ENCODE measurements around the gene HNRNPA0. TPM values are rescaled to one million over a fixed set of nuclear protein-coding genes. Genes with fewer than 3 reads are reported as not detected.

Gene HNRNPA0
- total and polyA plus RNA-seq, 2 of the 8 experiments (the other 6 are each of a cell fraction or from before 2014, with no cell fraction given) = 22.0 to 71.3 TPM

- no peak overlapping the region for H4K5ac ChIP-seq (ENCODE audit: insufficient read length, low read depth, low read length)
- no peak overlapping the region for H3K4me3 ChIP-seq (ENCODE audit: extremely low read depth in 1 of 4, insufficient read depth in 2 of 4, low read depth in 3 of 4, low read length in 4 of 4)
- peaks cover 6 to 19% of the 10 kb centered on the region in 2 experiments; a peak in 3 of 4 replicates for H3K79me2 ChIP-seq (ENCODE audit: control insufficient read depth in 1 of 2, insufficient read depth in 2 of 2, low read length in 2 of 2)
- ChIA-PET CTCF (ENCODE audit: partially characterized antibody) (interaction anchor here (0.6 to 6.2 kb wide), 8 partner anchors 14 to 125 kb away, joined by 3 to 82 read pairs (median 12); no protein-coding TSS in a partner anchor), POLR2A (ENCODE audit: partially characterized antibody) (interaction anchor here (3.2 kb wide), 1 partner anchor 17 kb away, joined by 43 read pairs; the partner anchor contains the start of gene HNRNPA0)
- no peak overlapping the region for H4K91ac ChIP-seq (replicated peaks; ENCODE audit: insufficient read length, low read length)
- no peak overlapping the region for H3K23ac ChIP-seq (ENCODE audit: insufficient read length)
- no peak overlapping the region for H3K18ac ChIP-seq (ENCODE audit: extremely low read depth, low read length)
- no peak overlapping the region for H2BK5ac ChIP-seq (ENCODE audit: low read depth, low read length)
- H2AK5ac ChIP-seq (ENCODE audit: low read depth, low read length) = no peak overlapping the region
- H2BK120ac ChIP-seq (replicated peaks; ENCODE audit: low read depth, low read length) = no peak overlapping the region
- no peaks in the 10 kb centered on the region for H3K9me3 ChIP-seq (ENCODE audit: insufficient read depth in 2 of 2, low read depth in 1 of 2, low read length in 1 of 2)
- H2AFZ ChIP-seq (ENCODE audit: low read length) = no peak overlapping the region
- WGBS, 2 experiments (ENCODE audit: extremely low coverage in 1 of 2, insufficient coverage in 1 of 2, insufficient read length in 1 of 2, insufficient replicate concordance in 2 of 2, low coverage in 1 of 2, low lambda C conversion rate in 2 of 2, missing lambda C conversion rate in 1 of 2) = 91% methylated on average over 5 of the region's 5 CpGs; no CpG with 5 or more reads in 1 of the 2 experiments
- no peaks in the 10 kb centered on the region for H4K20me1 ChIP-seq (replicated peaks in 1 of 2; ENCODE audit: control insufficient read depth in 1 of 2, insufficient read depth in 2 of 2, low read length in 2 of 2)
- H3K9ac ChIP-seq (replicated peaks in 1 of 4; ENCODE audit: extremely low read depth in 1 of 4, low read depth in 3 of 4, low read length in 3 of 4) = no peak overlapping the region
- no peak overlapping the region for H2BK20ac ChIP-seq (ENCODE audit: low read length)
- H3K36me3 ChIP-seq (ENCODE audit: control insufficient read depth in 2 of 4, insufficient read depth in 4 of 4, low read length in 3 of 4) = no peaks in the 10 kb centered on the region
- peaks cover 12% of the 10 kb centered on the region; the same call in 1 of the 2 replicates for H3K23me2 ChIP-seq (ENCODE audit: low read depth, low read length)
- H3K79me1 ChIP-seq (ENCODE audit: low read depth, low read length) = peaks cover 6% of the 10 kb centered on the region
- no peak overlapping the region for H3K4me2 ChIP-seq (ENCODE audit: insufficient read depth in 1 of 2, low read depth in 2 of 2, low read length in 2 of 2)
- no peak overlapping the region for H3K14ac ChIP-seq (ENCODE audit: insufficient read length)
- H2BK12ac ChIP-seq (ENCODE audit: low read depth, low read length) = no peak overlapping the region
- no peak overlapping the region for H3K4ac ChIP-seq (replicated peaks; ENCODE audit: insufficient read length, low read depth, low read length)
- no peak overlapping the region; the same call in 1 of the 2 replicates for H2BK15ac ChIP-seq (ENCODE audit: low read length)
- peaks cover 3 to 14% (median 6%) of the 10 kb centered on the region in 4 experiments; a peak in 5 of 7 replicates for H3K4me1 ChIP-seq (replicated peaks in 1 of 4; ENCODE audit: control insufficient read depth in 3 of 4, insufficient read depth in 4 of 4, low read length in 3 of 4)
- DNase-seq (ENCODE audit: low read depth in 1 of 2, low spot score in 2 of 2) (no peak), FAIRE-seq (no peak)
- no peaks in the 10 kb centered on the region for H3K27me3 ChIP-seq (replicated peaks in 1 of 4; ENCODE audit: control insufficient read depth in 3 of 4, extremely low read depth in 1 of 4, insufficient read depth in 3 of 4, low read length in 3 of 4)
- no peak overlapping the region for H3K27ac ChIP-seq (ENCODE audit: low read depth, low read length)
- no peak overlapping the region for H4K8ac ChIP-seq (ENCODE audit: extremely low read depth, insufficient read depth, low read length)
- H3K56ac ChIP-seq (replicated peaks; ENCODE audit: insufficient read length, low read depth, low read length) = no peak overlapping the region
- TF ChIP-seq YY1 (IDR thresholded peaks at IDR 0.05; ENCODE audit: low read depth, low read length) (no peak), BACH1 (IDR thresholded peaks at IDR 0.05; ENCODE audit: low read length) (no peak), GTF2F1 (IDR thresholded peaks at IDR 0.05; ENCODE audit: borderline replicate concordance, low read depth, low read length) (no peak), TBP (IDR thresholded peaks at IDR 0.05; ENCODE audit: low read depth, low read length) (no peak), ATF2 (IDR thresholded peaks at IDR 0.05; ENCODE audit: low read length) (no peak), CTCF (IDR thresholded peaks at IDR 0.05; ENCODE audit: control extremely low read depth in 1 of 3, insufficient read depth in 1 of 3, low read depth in 1 of 3, low read length in 3 of 3) (no peak), SIN3A (conservative IDR thresholded peaks at IDR 0.05 in 1 of 2, IDR thresholded peaks at IDR 0.05 in 1 of 2; ENCODE audit: low read depth in 1 of 2, low read length in 2 of 2) (no peak)
Measured at GRCh38 chr5:137737349-137738131, 16.6 kb downstream of the HNRNPA0 start.

All from H1 (cell line).